ENCODE results near the gene BANP. TPM values are rescaled to one million over a fixed set of nuclear protein-coding genes. Genes with fewer than 3 reads are reported as not detected.
"Not testable (repeated sequence)": the region's sequence is repeated elsewhere in the genome, so short reads cannot be mapped to it uniquely, and the experiment has no call there.

BANP gene
- total RNA-seq, 8 experiments from 2014 or later: 12.9 to 28.1 (median 18.5) TPM

- ATAC-seq (replicated peaks in 6 of 8); H3K27ac ChIP-seq; in situ Hi-C loops (cut with MboI; ENCODE audit: low pct_unique_long_range_greater_than_20kb in 2 of 9, low sequenced_read_pairs in 9 of 9, unreplicated experiment in 9 of 9); H3K4me3 ChIP-seq; H3K4me1 ChIP-seq (replicated peaks in 1 of 2): not testable (repeated sequence)
- 80 to 98% (median 90%) methylated on average over 1 to 5 of the region's 17 CpGs; no CpG with 5 or more reads in 5 of the 10 experiments for WGBS, 10 experiments
Observed at GRCh38 chr16:87932475-87933139, 18.6 kb upstream of the BANP start.

- WGBS, 10 experiments: 73 to 100% (median 100%) methylated on average over 2 to 3 of the region's 3 CpGs; no CpG with 5 or more reads in 5 of the 10 experiments
- no peak overlapping the region for H3K27ac ChIP-seq
- no peak overlapping the region for H3K4me3 ChIP-seq
- ATAC-seq (replicated peaks in 6 of 8): no peak
- in situ Hi-C loops (cut with MboI; ENCODE audit: low pct_unique_long_range_greater_than_20kb in 2 of 9, low sequenced_read_pairs in 9 of 9, unreplicated experiment in 9 of 9): no loop called here
- H3K4me1 ChIP-seq (replicated peaks in 1 of 2): peaks cover 5% of the 10 kb centered on the region in 2 donors
Observed at GRCh38 chr16:87933140-87933495, 18.1 kb upstream of the BANP start.

GRCh38 chr16:87934752-87935425 lies 16.3 kb upstream of the BANP start:
- H3K27ac ChIP-seq; H3K4me1 ChIP-seq (replicated peaks in 1 of 2); ATAC-seq (replicated peaks in 6 of 8); in situ Hi-C loops (cut with MboI; ENCODE audit: low pct_unique_long_range_greater_than_20kb in 2 of 9, low sequenced_read_pairs in 9 of 9, unreplicated experiment in 9 of 9); H3K4me3 ChIP-seq: not testable (repeated sequence)
- 55 to 100% (median 83%) methylated on average over 1 to 6 of the region's 19 CpGs; no CpG with 5 or more reads in 6 of the 10 experiments for WGBS, 10 experiments

GRCh38 chr16:87936016-87936374 lies 15.2 kb upstream of the BANP start:
- H3K4me3 ChIP-seq; in situ Hi-C loops (cut with MboI; ENCODE audit: low pct_unique_long_range_greater_than_20kb in 2 of 9, low sequenced_read_pairs in 9 of 9, unreplicated experiment in 9 of 9): not testable (repeated sequence)
- WGBS, 10 experiments: 69 to 100% (median 79%) methylated on average over 1 to 8 of the region's 14 CpGs; no CpG with 5 or more reads in 4 of the 10 experiments

GRCh38 chr16:87936375-87937230 lies 14.6 kb upstream of the BANP start, which contains the start of gene CA5A:
TSS of gene CA5A (minus strand) at chr16:87936529. CDS start at chr16:87936450, 79 bp downstream.
- Histone ChIP-seq H3K27ac (no peak within 1 kb of the TSS), H3K4me3 (no peak within 1 kb of the TSS), H3K4me1 (replicated peaks in 1 of 2) (peaks cover 1 to 4% of the 10 kb centered on the region in 2 donors)
- in situ Hi-C loops (cut with MboI; ENCODE audit: low pct_unique_long_range_greater_than_20kb in 2 of 9, low sequenced_read_pairs in 9 of 9, unreplicated experiment in 9 of 9): no loop called here
- ATAC-seq (replicated peaks in 6 of 8): no peak
- 60 to 100% (median 82%) methylated on average over 1 to 4 of the region's 15 CpGs; no CpG with 5 or more reads in 2 of the 10 experiments for WGBS, 10 experiments

More at GRCh38 chr16:87936016-87936374, 15.2 kb upstream of the BANP start:
- H3K4me1 ChIP-seq (replicated peaks in 1 of 2); H3K27ac ChIP-seq; ATAC-seq (replicated peaks in 6 of 8): not testable (repeated sequence)

- ATAC-seq (replicated peaks in 6 of 8); H3K4me3 ChIP-seq; H3K27ac ChIP-seq; H3K4me1 ChIP-seq (replicated peaks in 1 of 2); in situ Hi-C loops (cut with MboI; ENCODE audit: low pct_unique_long_range_greater_than_20kb in 2 of 9, low sequenced_read_pairs in 9 of 9, unreplicated experiment in 9 of 9): not testable (repeated sequence)
- WGBS, 10 experiments: 0 to 88% (median 60%) methylated on average over 1 to 6 of the region's 7 CpGs; no CpG with 5 or more reads in 3 of the 10 experiments
Observed at GRCh38 chr16:87937231-87937542, 14.0 kb upstream of the BANP start.

- Histone ChIP-seq H3K4me1 (replicated peaks in 1 of 2) (no peaks in the 10 kb centered on the region), H3K4me3 (no peak overlapping the region), H3K27ac (no peak overlapping the region)
- WGBS, 10 experiments: 69 to 100% (median 90%) methylated on average over 2 to 4 of the region's 4 CpGs; no CpG with 5 or more reads in 1 of the 10 experiments
- in situ Hi-C loops (cut with MboI; ENCODE audit: low pct_unique_long_range_greater_than_20kb in 2 of 9, low sequenced_read_pairs in 9 of 9, unreplicated experiment in 9 of 9): no loop called here
- no peak for ATAC-seq (replicated peaks in 6 of 8)
Observed at GRCh38 chr16:87938412-87938949, 12.8 kb upstream of the BANP start.

GRCh38 chr16:87939562-87940423 lies 11.4 kb upstream of the BANP start:
- no peak overlapping the region for H3K4me3 ChIP-seq
- peaks cover 0 to under 1% of the 10 kb centered on the region in 2 donors for H3K4me1 ChIP-seq (replicated peaks in 1 of 2)
- ATAC-seq (replicated peaks in 6 of 8): peak in 1 of 8 experiments; percentile 27
- in situ Hi-C loops (cut with MboI; ENCODE audit: low pct_unique_long_range_greater_than_20kb in 2 of 9, low sequenced_read_pairs in 9 of 9, unreplicated experiment in 9 of 9): no loop called here
- no peak overlapping the region for H3K27ac ChIP-seq
- 33 to 100% (median 76%) methylated on average over 1 to 9 of the region's 13 CpGs for WGBS, 10 experiments

GRCh38 chr16:87942680-87943079 lies 8.6 kb upstream of the BANP start:
- 57 to 83% (median 63%) methylated on average over 3 to 4 of the region's 5 CpGs; no CpG with 5 or more reads in 5 of the 10 experiments for WGBS, 10 experiments
- Histone ChIP-seq H3K27ac (no peak overlapping the region), H3K4me3 (no peak overlapping the region), H3K4me1 (replicated peaks in 1 of 2) (peaks cover 5 to 19% of the 10 kb centered on the region in 2 donors)
- in situ Hi-C loops (cut with MboI; ENCODE audit: low pct_unique_long_range_greater_than_20kb in 2 of 9, low sequenced_read_pairs in 9 of 9, unreplicated experiment in 9 of 9): no loop called here
- no peak for ATAC-seq (replicated peaks in 6 of 8)

- 14 to 100% (median 30%) methylated on average over 1 to 11 of the region's 22 CpGs; no CpG with 5 or more reads in 5 of the 10 experiments for WGBS, 10 experiments
- in situ Hi-C loops (cut with MboI; ENCODE audit: low pct_unique_long_range_greater_than_20kb in 2 of 9, low sequenced_read_pairs in 9 of 9, unreplicated experiment in 9 of 9): no loop called here
- ATAC-seq (replicated peaks in 6 of 8): peak in 7 of 8 experiments; percentile 72 to 96 (median 94)
- H3K4me3 ChIP-seq: peak overlapping the region in 4 of 5 donors; percentile 17 to 32 (median 22)
- peak overlapping the region; percentile 69 to 72 for H3K27ac ChIP-seq
- peaks cover 5 to 19% of the 10 kb centered on the region in 2 donors for H3K4me1 ChIP-seq (replicated peaks in 1 of 2)
Observed at GRCh38 chr16:87945351-87946042, 5.7 kb upstream of the BANP start.

- Histone ChIP-seq H3K4me3 (no peak overlapping the region), H3K27ac (no peak overlapping the region), H3K4me1 (replicated peaks in 1 of 2) (peaks cover 5 to 19% of the 10 kb centered on the region in 2 donors)
- 40 to 93% (median 87%) methylated on average over 1 to 8 of the region's 14 CpGs; no CpG with 5 or more reads in 4 of the 10 experiments for whole genome bisulfite sequencing, 10 experiments
- in situ Hi-C loops (cut with MboI; ENCODE audit: low pct_unique_long_range_greater_than_20kb in 2 of 9, low sequenced_read_pairs in 9 of 9, unreplicated experiment in 9 of 9): no loop called here
- no peak for ATAC-seq (replicated peaks in 6 of 8)
Observed at GRCh38 chr16:87946596-87947347, 4.5 kb upstream of the BANP start.

All from motor neuron (in vitro differentiated cells).